Measurements from ENCODE around the gene LDHD.

DNA sequence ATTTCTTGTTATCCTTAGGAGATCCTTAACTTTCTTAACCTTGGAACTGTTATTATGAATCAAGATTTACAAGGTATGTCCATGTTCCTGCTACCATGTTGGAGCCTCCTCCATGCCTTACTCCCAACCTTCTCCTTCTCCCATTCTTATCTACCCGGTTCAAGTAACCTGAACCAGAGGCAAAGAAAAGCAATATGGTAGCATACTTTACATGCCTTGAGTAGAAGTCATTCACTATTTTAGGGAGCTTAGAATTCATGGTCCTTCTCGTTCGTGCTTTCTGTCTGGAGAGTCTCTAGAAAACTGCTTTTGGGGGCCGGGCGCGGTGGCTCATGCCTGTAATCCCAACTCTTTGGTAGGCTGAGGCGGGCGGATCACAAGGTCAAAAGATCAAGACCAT is 37.7 kb downstream of the LDHD start:
- TF ChIP-seq, protein P1, sequence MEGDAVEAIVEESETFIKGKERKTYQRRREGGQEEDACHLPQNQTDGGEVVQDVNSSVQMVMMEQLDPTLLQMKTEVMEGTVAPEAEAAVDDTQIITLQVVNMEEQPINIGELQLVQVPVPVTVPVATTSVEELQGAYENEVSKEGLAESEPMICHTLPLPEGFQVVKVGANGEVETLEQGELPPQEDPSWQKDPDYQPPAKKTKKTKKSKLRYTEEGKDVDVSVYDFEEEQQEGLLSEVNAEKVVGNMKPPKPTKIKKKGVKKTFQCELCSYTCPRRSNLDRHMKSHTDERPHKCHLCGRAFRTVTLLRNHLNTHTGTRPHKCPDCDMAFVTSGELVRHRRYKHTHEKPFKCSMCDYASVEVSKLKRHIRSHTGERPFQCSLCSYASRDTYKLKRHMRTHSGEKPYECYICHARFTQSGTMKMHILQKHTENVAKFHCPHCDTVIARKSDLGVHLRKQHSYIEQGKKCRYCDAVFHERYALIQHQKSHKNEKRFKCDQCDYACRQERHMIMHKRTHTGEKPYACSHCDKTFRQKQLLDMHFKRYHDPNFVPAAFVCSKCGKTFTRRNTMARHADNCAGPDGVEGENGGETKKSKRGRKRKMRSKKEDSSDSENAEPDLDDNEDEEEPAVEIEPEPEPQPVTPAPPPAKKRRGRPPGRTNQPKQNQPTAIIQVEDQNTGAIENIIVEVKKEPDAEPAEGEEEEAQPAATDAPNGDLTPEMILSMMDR (conservative IDR thresholded peaks at IDR 0.05 in 1 of 2, IDR thresholded peaks at IDR 0.05 in 1 of 2; ENCODE audit: extremely low read depth in 1 of 2, insufficient read depth in 1 of 2, low read depth in 1 of 2, low read length in 2 of 2): no peak
- no peak for TF ChIP-seq EZH2 (IDR thresholded peaks at IDR 0.05; ENCODE audit: borderline replicate concordance, low read length)

Measured in mammary epithelial cell (primary cell).